Erythroblast (primary cell): ENCODE measurements around the gene IGSF3.

Experiments
- GATA1 ChIP-seq: IDR thresholded peaks from 2 replicates; pipeline ENCODE4 v1.6.1; 2011; ENCODE audit warnings: low read depth, mild to moderate bottlenecking, control low read depth, low read length, moderate library complexity
- POLR2A ChIP-seq: IDR thresholded peaks from 2 replicates; pipeline ENCODE4 v1.6.1; 2011; ENCODE audit warnings: mild to moderate bottlenecking, low read length

- TF ChIP-seq POLR2A (no peak), GATA1 (no peak)
Observed at GRCh38 chr1:116586741-116587143, 80.8 kb downstream of the IGSF3 start.
